HG02870 (cell line): ENCODE measurements around the gene EME1.
A peak's percentile ranks its signal among the peaks of the same experiment; 100 is the strongest.

Source experiments
- ATAC-seq: cut with Tn5 transposase; IDR thresholded peaks from one replicate; pipeline ENCODE4 v1.9.1; 2021; ENCODE audit warnings: mild to moderate bottlenecking, moderate library complexity; ENCODE audit not compliant: unreplicated experiment

The EME1 gene

DNA sequence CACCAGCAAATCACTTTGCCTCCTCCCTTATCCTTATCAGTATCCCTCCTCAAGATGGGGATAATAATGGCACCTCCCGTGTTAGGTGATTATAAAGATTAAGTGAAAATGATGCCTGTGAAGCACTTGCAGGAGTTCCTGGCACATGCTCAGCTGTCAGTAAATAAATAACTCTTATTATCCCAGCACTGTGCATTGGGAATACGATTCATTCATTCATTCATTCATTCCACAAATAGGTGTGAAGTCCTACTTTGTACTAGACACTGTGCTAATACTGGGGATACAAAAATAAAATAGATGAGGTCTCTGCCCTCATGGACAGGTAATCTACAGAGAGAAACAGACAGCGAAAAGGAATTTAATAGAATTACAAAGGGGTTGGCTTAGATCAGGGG is 25.1 kb upstream of the EME1 start:
- no peak for ATAC-seq

DNA sequence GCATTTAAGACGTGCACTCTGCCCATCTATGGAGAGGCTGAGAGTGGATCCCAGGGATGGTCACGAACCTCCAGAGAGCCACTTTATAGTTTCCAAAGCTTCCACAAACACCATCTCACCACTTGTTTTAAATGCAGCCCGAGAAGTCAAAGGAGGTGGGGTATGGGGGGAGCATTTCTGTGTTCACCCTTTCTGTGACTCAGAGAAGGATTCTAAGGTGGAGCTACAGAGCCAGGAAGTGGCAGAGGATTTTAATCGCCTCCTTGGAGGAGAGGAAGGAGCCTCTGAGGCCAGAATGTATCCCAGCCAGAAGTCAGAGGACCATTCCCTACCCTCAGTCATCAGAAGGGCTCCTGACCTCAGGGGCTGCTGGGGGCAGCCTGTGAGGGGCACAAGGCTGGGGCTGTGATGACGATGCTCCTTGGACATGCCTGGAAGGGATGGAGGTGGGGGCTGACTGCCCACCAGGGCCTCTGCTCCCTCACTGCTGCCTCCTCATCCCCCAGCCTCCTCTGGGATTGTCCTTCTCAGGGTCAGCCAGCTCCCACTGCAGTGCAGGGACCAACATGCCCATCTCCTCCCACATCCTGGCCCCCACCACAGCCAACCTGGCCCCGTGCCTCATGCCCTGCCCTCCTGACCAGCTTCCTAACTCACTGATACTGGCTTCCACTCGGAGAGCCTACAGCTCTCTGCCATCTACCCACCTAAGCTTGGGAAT is 24.3 kb upstream of the EME1 start:
- no peak for ATAC-seq

- ATAC-seq: no peak
These were observed 23.8 kb upstream of the EME1 start for GRCh38 chr17:50349243-50349600.

- no peak for ATAC-seq
These were observed 22.3 kb upstream of the EME1 start for GRCh38 chr17:50350733-50351132.

- no peak for ATAC-seq
These were observed 20.8 kb upstream of the EME1 start for GRCh38 chr17:50352072-50352692.

GRCh38 chr17:50352693-50353599 is 20.1 kb upstream of the EME1 start:
- ATAC-seq: no peak

GRCh38 chr17:50353600-50354195 is 19.3 kb upstream of the EME1 start:
- no peak for ATAC-seq

- no peak for ATAC-seq
These were observed 18.8 kb upstream of the EME1 start for GRCh38 chr17:50354198-50354597.

DNA sequence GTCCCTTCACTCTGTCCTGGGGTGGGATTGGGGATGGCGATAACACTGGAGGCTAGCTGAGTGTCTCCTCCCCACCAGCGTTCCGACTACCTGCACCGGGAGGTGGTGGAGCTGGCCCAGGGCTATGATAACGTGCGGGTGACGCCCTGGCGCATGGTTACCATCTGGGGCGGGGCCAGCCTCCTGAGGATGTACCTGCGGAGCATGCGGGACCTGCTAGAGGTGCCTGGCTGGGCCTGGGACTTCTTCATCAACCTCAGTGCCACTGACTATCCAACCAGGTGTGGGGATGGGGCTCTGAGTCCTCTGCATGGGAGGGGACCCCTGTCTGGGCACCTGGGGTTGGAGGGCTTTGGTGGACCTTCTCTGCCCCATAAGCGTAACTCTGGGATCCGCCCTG is 18.3 kb upstream of the EME1 start:
- no peak for ATAC-seq

- ATAC-seq: no peak
These were observed 17.7 kb upstream of the EME1 start for GRCh38 chr17:50355336-50355700.

DNA sequence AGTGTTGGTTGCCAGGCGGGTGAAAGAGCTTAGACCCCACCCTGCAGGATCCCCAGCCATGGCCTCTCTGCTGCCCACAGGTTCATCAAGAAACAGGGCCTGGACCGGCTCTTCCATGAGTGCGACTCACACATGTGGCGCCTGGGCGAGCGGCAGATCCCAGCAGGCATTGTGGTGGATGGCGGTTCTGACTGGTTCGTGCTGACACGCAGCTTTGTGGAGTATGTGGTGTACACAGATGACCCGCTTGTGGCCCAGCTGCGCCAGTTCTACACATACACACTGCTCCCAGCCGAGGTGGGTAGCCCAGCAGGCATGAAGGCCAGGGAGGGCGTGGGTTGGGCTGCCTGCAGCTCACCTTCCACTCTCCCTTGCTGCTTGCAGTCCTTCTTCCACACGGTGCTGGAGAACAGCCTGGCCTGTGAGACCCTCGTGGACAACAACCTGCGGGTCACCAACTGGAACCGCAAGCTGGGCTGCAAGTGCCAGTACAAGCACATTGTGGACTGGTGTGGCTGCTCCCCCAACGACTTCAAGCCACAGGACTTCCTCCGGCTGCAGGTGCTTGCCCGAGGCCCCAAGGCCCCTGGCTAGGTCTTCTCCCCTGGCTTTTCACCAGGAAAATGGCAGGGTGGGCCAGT is 17.2 kb upstream of the EME1 start:
- no peak for ATAC-seq

- no peak for ATAC-seq
These were observed 16.6 kb upstream of the EME1 start for GRCh38 chr17:50356418-50356817.

GRCh38 chr17:50356892-50357510 is 16.0 kb upstream of the EME1 start:
- ATAC-seq: no peak

DNA sequence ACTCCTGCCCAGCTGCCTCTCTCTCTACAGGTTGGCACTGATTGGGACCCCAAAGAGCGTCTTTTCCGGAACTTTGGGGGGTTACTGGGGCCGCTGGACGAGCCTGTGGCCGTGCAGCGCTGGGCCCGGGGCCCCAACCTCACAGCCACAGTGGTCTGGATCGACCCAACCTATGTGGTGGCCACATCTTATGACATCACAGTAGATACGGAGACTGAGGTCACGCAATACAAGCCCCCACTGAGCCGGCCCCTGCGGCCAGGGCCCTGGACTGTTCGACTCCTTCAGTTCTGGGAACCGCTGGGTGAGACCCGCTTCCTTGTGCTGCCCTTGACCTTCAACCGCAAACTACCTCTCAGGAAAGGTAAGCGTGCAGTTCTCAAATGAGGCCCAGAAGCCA is 14.9 kb upstream of the EME1 start:
- no peak for ATAC-seq

GRCh38 chr17:50359005-50359699 is 13.9 kb upstream of the EME1 start:
- ATAC-seq: no peak

GRCh38 chr17:50359998-50360461 is 13.0 kb upstream of the EME1 start:
- ATAC-seq: no peak

- no peak for ATAC-seq
These were observed 12.4 kb upstream of the EME1 start for GRCh38 chr17:50360486-50361115.

DNA sequence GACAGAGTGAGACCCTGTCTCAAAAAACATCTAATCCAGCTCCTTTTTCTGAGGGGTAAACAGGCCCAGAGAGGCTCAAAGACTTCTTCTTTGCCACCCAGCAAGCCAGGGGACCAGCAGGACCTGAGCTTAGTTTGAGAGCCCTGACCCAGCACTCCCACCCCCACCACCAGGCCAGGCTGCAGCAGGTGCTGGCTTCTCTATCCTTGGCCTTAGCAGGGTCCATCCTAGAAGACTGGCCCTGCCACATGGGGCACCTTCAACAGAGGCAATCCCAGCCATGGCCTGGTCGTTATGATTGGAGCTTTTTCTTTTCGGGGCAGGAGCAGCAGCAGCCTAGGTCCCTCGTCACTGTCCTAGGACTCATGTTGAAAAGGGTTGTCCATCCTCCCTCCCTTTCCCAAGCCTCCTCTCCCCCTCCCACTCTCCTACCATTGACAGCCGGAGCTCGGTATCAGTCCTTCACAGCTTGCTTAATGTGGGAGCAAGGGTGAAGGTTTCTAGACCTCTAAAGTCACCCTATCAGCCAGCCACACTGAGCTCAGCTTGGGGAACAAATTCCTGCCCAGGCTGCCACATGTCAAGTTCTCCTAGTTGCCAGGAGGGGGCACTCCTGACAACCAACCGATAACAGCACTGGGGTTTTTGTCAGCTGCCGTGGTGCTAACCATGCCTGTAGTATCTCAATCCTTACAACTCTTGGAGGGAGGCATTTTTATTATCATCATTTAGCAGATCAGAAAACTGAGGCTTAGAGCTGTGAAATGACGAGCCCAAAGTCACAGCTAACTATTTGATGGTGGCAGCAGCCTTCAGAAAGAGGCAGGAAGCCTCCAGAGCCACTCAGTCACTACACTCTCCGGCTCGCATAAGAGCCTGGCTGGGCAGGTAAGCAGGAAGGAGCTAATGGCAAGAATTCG is 11.2 kb upstream of the EME1 start:
- peak; percentile 54 for ATAC-seq
